DMS153 treated with DMSO at 0.1 percent for 48 hours (cell line): ENCODE measurements around the gene CRYL1.

Source experiments
- DNase-seq: peaks from one replicate; lab custom pipeline; 2025; ENCODE audit not compliant: unreplicated experiment; lab: John Stamatoyannopoulos, UW

Gene CRYL1

GRCh38 chr13:20428666-20429644 lies 96.7 kb downstream of the CRYL1 start:
- no peak for DNase-seq

GRCh38 chr13:20426766-20427448 lies 98.8 kb downstream of the CRYL1 start:
- no peak for DNase-seq

- DNase-seq, result no peak
Observed at GRCh38 chr13:20425819-20426219, 99.8 kb downstream of the CRYL1 start.

- no peak for DNase-seq
Observed at GRCh38 chr13:20424949-20425348, 100.7 kb downstream of the CRYL1 start.

- DNase-seq, result no peak
Observed at GRCh38 chr13:20424559-20424852, 101.2 kb downstream of the CRYL1 start.

GRCh38 chr13:20422362-20422761 lies 103.3 kb downstream of the CRYL1 start:
- DNase-seq, result no peak

- DNase-seq, result no peak
Observed at GRCh38 chr13:20420938-20421337, 104.7 kb downstream of the CRYL1 start.

GRCh38 chr13:20418953-20419352 lies 106.7 kb downstream of the CRYL1 start:
- DNase-seq, result no peak

- DNase-seq, result no peak
Observed at GRCh38 chr13:20416223-20416745, 109.4 kb downstream of the CRYL1 start.

- no peak for DNase-seq
Observed at GRCh38 chr13:20415694-20416107, 110.0 kb downstream of the CRYL1 start.

GRCh38 chr13:20415306-20415679 lies 110.4 kb downstream of the CRYL1 start:
- DNase-seq, result no peak

- no peak for DNase-seq
Observed at GRCh38 chr13:20414546-20415305, 110.9 kb downstream of the CRYL1 start.

GRCh38 chr13:20412691-20413355 lies 112.8 kb downstream of the CRYL1 start:
- no peak for DNase-seq

GRCh38 chr13:20411638-20412342 lies 113.9 kb downstream of the CRYL1 start:
- DNase-seq, result no peak

GRCh38 chr13:20410726-20411125 lies 114.9 kb downstream of the CRYL1 start:
- no peak for DNase-seq

- no peak for DNase-seq
Observed at GRCh38 chr13:20408181-20408580, 117.5 kb downstream of the CRYL1 start.

- DNase-seq, result no peak
Observed at GRCh38 chr13:20407759-20408158, 117.9 kb downstream of the CRYL1 start.

- no peak for DNase-seq
Observed at GRCh38 chr13:20405691-20406090, 120.0 kb downstream of the CRYL1 start.

- DNase-seq, result no peak
Observed at GRCh38 chr13:20404488-20405222, 121.0 kb downstream of the CRYL1 start.

GRCh38 chr13:20403826-20404225 lies 121.8 kb downstream of the CRYL1 start:
- DNase-seq, result no peak
